GM18526 (cell line): ENCODE results near the gene PHF8.
A peak's percentile ranks its signal among the peaks of the same experiment; 100 is the strongest.

ENCODE experiments used
- POLR2A ChIP-seq: IDR thresholded peaks from 3 replicates; pipeline ENCODE4 v1.6.1; 2011; ENCODE audit not compliant: insufficient read length; ENCODE audit errors: extremely low read depth

PHF8 gene

DNA sequence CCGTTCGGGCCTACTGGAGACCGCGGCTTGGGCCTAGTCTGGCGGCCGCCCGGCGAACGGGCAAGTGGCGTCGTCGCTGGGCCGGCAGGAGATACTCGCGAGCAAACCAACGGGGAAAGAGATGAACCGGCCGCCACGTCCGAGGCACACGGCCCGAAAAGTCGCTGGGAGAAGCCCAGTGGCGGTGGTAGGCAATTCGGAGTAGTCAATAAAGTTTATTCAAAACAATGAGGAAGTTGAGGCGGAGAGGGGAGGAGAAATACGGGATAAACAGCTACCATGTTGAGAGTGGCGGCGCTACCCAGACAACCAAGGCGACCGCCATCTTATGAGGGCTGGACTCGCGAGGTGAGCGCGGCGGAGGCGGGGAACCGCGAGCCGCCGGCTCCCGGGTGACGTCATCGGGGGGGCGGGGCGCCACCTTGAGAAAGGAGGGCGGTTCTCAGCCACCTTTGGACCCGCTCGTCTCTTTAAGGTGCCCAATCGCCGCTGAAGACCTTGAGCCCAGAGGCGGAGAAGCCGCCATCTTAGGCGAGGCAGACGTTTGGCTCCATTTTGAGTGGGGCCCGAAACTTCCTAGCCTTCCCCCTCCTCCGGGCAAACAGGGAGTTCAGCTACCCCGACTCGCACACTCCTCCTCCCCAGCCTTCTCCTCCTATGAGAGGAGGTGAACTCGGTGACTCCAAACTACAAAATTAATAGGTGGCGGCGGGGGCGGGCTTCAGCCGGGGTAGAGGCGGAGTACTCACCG lies at the start of gene PHF8:
TSS of gene PHF8 (minus strand) at position 348 of the 751 bp plus-strand sequence. CDS start 1,745 bp downstream, outside the sequence.
- TF ChIP-seq POLR2A, result no peak

GRCh38 chrX:54093571-54093970 lies 49.3 kb upstream of the PHF8 start:
- TF ChIP-seq POLR2A, result no peak

DNA sequence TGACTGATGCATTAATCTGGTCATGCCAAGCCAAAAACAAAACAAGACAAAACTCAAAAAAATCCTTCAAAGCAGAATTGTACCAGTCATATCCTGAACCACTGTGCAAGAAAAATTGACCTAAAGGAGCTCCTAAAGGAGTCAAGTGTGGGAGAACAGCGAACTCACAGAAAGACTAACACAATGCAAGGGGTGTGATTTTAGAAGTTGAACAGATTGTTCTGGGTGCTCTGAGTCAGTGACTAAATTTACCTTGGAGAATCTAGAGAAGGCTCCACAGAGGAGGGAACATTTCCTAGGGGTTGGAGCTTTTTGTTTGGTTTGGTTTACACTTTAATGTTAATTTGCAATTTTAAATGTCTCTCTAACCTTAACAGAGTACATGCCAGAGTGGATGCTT lies 48.9 kb upstream of the PHF8 start:
- no peak for TF ChIP-seq POLR2A

DNA sequence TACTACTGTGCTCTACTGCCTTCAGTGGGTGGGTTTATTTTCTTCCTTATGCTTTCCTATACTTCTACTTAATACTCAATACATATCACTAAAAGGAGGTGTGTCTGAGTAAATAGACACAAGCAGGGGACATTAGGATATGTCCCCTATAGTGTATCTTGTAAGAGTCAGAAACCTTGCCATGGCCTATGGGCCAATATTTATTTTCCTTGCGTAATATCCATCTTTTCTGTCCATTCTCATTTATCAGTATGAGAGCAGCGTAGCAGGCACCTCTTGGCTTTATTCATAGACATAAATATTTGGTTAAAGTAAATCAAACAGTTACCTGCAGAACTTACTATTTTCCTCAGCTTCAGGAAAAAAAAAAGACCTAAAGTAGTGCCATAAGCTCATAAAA lies 46.6 kb upstream of the PHF8 start:
- no peak for TF ChIP-seq POLR2A

DNA sequence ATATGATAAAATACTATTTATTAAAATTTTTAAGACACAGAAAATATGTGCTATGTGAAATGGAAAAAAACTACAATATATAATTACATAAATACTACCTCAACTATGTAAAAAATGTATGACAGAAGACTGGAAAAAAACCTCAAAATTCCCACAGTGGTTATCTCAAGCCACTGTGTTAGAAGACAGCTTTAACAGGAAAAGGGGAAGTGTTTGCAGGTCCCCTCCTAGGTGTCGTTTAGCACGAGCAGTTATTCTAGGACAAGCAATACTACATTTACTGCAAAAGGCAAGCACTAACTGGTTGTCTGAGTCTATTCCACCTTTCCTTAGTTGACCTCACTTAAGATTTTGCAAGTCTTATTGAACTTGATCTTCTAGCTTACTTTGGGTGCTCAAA lies 44.9 kb upstream of the PHF8 start:
- TF ChIP-seq POLR2A, result no peak

DNA sequence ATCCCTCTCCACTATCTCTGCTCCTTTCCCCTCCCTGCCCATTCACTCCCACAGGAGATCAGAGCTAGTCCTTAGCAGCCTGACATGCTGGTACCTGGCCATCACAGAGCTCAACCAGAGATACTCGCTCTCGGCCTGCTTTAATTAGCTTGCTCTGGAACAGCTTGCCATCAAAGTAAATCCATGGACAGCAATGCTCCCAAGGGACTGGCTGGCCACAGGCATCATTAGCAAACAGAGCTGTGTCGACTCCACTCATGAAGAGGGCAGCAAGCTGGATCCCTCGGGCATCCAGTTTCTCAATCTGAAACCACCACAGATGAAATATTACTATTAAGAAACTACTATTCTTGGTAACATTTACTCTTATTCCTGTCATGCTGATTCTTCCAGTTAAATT lies 43.4 kb upstream of the PHF8 start:
- TF ChIP-seq POLR2A, result no peak

DNA sequence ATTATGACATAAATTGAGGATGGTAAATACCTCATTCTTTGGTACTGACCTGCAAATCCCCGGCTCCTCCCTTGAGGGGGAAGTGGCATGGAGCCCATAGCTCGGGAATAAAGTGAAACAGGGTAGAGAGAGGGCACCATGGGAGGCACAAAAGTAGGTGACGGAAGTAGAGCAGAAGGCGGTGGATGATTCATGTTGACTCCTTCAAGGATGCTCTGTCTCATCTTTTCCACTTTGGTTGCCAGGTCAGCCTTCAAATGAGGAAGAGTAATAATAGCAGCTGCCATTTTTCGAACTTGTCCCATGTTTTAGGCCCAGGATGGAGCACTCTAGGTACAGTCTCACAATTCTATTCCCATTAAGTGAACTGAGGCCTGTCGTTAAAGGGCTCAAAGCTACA lies 41.4 kb upstream of the PHF8 start:
- no peak for TF ChIP-seq POLR2A

DNA sequence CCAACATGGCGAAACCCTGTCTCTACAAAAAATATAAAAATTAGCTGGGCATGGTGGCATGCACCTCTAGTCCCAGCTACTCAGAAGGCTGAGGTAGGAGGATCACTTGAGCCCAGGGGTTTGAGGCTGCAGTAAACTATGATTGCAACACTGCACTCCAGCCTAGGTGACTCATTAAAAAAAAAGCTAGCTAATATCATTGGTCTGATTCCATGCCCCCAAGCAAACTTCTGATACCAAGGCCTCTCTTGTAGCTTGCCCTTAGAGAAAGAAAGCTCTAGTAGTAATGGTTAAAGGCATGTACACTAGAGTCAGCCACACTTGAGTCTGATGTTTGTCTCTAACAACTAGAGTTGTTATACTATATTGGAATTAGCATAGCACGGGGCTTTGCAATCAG lies 32.6 kb upstream of the PHF8 start:
- TF ChIP-seq POLR2A, result no peak

GRCh38 chrX:54074826-54075225 lies 30.6 kb upstream of the PHF8 start:
- TF ChIP-seq POLR2A, result no peak

DNA sequence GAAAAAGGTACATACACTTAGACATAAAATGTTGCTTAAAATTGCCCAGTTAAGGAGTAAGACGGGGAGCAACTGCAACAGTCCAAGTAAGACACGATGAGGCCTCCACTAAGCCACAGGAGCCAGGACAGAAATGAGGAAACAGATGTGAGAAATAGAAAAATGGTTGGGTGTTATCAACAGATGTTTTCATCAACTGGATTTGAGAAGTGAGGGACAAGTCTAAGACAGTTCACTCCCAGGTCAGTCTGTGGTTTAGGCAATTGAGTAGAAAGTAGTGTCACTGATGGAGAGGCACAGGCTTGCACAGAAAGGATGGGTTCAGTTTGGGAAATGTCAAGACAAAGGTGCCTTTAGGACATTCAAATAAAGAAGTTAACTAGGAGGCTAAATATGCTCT lies 23.5 kb upstream of the PHF8 start:
- no peak for TF ChIP-seq POLR2A

- no peak for TF ChIP-seq POLR2A
Measured at GRCh38 chrX:54066841-54067240, 22.6 kb upstream of the PHF8 start.

- no peak for TF ChIP-seq POLR2A
Measured at GRCh38 chrX:54064564-54064963, 20.3 kb upstream of the PHF8 start.

- TF ChIP-seq POLR2A, result no peak
Measured at GRCh38 chrX:54063361-54063760, 19.1 kb upstream of the PHF8 start.

DNA sequence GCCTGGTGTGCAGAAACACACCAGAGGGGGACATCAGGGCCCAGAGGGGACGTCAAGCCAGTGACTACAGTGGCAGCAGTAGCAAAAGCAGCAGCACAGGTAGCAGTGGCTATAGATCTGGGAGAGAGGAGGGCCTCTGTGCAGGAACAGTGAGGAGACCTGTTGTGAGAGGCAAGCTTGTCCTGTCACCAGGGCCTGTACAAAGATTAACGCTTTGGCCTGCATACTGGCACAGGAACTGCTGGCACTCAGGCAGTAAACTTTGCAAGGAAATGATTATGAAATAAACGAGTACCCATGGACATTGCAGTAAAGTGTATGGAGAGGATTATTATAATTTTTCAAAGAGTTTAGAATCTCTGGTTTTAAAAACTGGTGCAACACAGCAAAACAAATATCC lies 5.5 kb upstream of the PHF8 start:
- no peak for TF ChIP-seq POLR2A

DNA sequence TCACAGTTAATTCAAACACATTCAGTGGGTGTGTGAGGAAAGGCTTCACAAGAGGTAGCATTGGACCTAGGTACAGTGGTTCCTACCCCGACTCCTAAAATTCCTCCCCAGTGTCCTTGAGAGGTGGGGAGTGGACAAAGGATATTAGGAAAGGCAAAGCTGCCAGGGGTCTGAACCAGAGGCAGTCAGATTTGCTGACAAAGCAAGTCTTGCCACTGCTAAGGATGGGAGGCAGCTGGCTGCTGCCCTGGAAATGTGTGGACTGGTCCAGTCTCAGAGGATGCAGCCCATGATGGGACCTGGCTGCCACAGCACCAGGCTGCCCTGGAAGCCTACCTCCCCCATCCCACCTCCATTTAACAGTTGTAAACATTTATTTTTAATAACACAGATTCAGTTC lies 4.1 kb upstream of the PHF8 start:
- TF ChIP-seq POLR2A, result no peak

DNA sequence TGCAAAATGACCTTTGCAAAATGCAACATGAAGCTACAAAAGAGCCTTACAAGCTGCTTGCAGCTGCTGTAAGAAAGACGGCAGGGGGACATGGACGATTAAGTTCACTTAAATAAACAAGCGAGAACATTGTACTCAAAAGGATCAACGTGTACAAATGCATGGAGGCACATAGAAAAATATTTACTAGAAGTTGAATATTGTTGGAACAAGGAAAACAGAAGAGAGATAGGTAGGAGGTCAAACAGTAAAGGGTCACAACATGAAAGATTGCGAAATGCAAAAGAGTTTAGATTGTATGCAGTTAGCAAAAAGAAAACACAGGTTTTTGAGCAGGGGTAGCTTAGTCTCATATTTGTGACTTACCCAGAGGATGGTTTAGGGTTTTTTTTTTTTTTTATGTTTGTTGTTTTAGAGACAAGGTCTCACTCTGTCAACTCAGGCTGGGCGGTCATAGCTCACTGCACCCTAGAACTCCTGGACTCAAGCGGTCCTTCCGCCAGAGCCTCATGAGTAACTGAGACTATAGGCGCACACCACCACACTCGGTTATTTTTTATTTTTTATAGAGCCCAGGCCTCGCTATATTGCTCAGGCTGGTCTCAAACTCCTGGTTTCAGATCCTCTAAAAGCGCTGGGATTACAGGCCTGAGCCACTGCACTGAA lies 1.4 kb upstream of the PHF8 start:
- TF ChIP-seq POLR2A, result no peak

GRCh38 chrX:54044877-54045338 lies 635 bp upstream of the PHF8 start:
- peak; percentile 53 for TF ChIP-seq POLR2A

GRCh38 chrX:54043541-54044125 lies 640 bp downstream of the PHF8 start:
- no peak for TF ChIP-seq POLR2A
